Fibroblast of the aortic adventitia (primary cell): ENCODE measurements around the gene ZNF493. TPM values are rescaled to one million over a fixed set of nuclear protein-coding genes. Genes with fewer than 3 reads are reported as not detected.
A peak's percentile ranks its signal among the peaks of the same experiment; 100 is the strongest.

ENCODE experiments used
- DNase-seq: peaks from one replicate; pipeline ENCODE4 v3.0.0-alpha.2; 2010; ENCODE audit warnings: low read depth
- H3K4me3 ChIP-seq: 2 replicates; pipeline ENCODE4 v1.5.1; 2011; ENCODE audit warnings: low read depth, mild to moderate bottlenecking, control low read depth, low read length, moderate library complexity
- CTCF ChIP-seq: IDR thresholded peaks from 2 replicates; pipeline ENCODE4 v1.5.1; 2011; ENCODE audit warnings: mild to moderate bottlenecking, low read length, control low read depth, inconsistent platforms; ENCODE audit not compliant: insufficient read depth
- total RNA-seq: library from RNA; depleted of rRNA; stranded (reverse); fragments of >200 nt; gene quantifications from 2 replicates; pipeline ENCODE4 v1.2.3, GENCODE V29; 2012; ENCODE audit warnings: low replicate concordance

ZNF493 gene
- total RNA-seq, 1 donor, result 10.8 TPM

GRCh38 chr19:21398851-21399250 is 1.9 kb downstream of the ZNF493 start:
- peak; percentile 12 for DNase-seq
- TF ChIP-seq CTCF, result no peak
- H3K4me3 ChIP-seq, result no peak overlapping the region

- H3K4me3 ChIP-seq, result no peak overlapping the region
- TF ChIP-seq CTCF, result no peak
- DNase-seq, result no peak
Measured at GRCh38 chr19:21402303-21402985, 5.5 kb downstream of the ZNF493 start.

- DNase-seq, result no peak
- TF ChIP-seq CTCF, result no peak
- H3K4me3 ChIP-seq, result no peak overlapping the region
Measured at GRCh38 chr19:21410166-21410565, 13.2 kb downstream of the ZNF493 start.

GRCh38 chr19:21422244-21422643 is 25.3 kb downstream of the ZNF493 start:
- TF ChIP-seq CTCF, result no peak
- DNase-seq, result no peak
- no peak overlapping the region for H3K4me3 ChIP-seq

GRCh38 chr19:21423057-21424041 is 26.4 kb downstream of the ZNF493 start:
- H3K4me3 ChIP-seq, result no peak overlapping the region
- no peak for DNase-seq
- TF ChIP-seq CTCF, result no peak

GRCh38 chr19:21430675-21431074 is 33.7 kb downstream of the ZNF493 start:
- H3K4me3 ChIP-seq, result no peak overlapping the region
- no peak for TF ChIP-seq CTCF
- DNase-seq, result no peak
